ENCODE results near the gene DEPDC1B.
A peak's percentile ranks its signal among the peaks of the same experiment; 100 is the strongest.
"Not testable (repeated sequence)": the region's sequence is repeated elsewhere in the genome, so short reads cannot be mapped to it uniquely, and the experiment has no call there.

Gene DEPDC1B
- 0.53 to 2.3 (median 1.1) reads per million in 4 experiments for total RNA-seq

- DNase-seq, result peak; percentile 66
Observed at GRCh38 chr5:60699609-60700415, at the start of gene DEPDC1B. Gene DEPDC1B (minus strand): TSS chr5:60700166. CDS start chr5:60700093, 73 bp downstream.

DNA sequence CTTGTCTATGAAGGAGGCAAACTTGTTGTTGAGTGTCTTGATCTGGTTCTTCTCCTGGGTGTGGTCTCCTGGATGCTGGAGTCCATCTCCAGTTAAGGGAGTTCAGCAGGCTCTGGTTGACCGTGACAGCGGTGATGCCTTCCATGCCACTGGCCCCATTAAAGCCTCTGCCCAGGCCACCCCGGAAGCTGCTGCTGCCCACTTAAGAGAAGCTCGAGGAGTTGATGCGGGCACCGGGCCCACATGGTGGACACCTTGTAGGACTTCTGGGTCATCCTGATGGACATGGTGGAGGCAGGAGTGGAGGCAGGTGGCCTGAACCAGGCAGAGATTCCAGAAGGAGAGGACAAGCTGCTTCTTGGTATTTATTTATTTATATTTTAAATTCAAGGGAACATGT is 44.7 kb upstream of the DEPDC1B start:
- no peak for DNase-seq

GRCh38 chr5:60743511-60744314 is 43.7 kb upstream of the DEPDC1B start:
- DNase-seq, result no peak

GRCh38 chr5:60740322-60740721 is 40.4 kb upstream of the DEPDC1B start:
- no peak for DNase-seq

GRCh38 chr5:60738933-60739332 is 39.0 kb upstream of the DEPDC1B start:
- DNase-seq, result no peak

DNA sequence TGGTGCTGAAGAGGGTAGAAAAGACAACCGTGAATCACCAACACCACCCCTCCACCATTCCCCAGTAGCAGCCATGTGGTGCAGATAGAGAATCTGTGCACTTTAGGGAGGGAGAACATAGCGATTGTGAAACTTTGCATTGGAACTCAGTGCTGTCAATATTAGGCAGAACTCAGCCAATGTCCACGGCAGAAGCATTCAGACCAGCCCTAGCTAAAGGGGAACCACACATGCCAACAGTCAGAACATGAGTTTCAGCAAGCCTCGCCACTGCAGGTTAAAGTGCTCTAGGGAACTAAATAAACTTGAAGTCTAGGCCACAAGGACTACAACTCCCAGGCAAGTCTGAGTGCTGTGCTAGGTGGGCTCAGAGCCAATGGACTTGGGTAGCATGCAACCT is 38.5 kb upstream of the DEPDC1B start:
- no peak for DNase-seq

GRCh38 chr5:60730858-60731257 is 30.9 kb upstream of the DEPDC1B start:
- not testable (repeated sequence) for DNase-seq

DNA sequence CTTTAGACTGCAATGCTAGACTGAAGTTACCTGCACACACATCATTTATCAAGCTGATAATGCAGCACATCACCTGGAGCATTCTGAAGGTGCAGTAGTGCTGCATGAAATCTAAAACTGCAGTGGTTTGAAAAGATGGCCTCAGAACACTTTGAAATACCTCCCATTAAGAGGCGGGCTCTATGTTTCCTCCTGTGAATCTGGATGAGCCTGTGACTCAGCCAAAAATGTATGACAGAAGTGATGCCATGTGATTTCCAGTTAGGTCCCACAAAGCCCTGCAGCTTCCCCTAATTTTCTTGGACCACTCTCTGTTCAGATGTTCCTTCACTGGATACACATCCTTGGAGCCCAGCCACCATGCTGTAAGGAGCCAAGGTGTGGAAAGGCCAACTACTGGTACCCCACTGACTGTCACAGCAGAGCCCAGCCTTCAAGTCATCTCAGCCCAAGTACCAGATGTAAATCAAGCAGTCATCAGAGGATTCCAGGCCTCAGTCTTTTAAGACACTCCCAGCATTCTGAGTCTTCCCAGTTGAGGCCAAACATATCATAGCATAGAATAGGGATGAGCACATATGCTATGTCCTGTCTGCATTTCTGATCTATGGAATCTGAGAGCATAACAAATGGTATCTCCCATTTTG is 27.2 kb upstream of the DEPDC1B start:
- no peak for DNase-seq

DNA sequence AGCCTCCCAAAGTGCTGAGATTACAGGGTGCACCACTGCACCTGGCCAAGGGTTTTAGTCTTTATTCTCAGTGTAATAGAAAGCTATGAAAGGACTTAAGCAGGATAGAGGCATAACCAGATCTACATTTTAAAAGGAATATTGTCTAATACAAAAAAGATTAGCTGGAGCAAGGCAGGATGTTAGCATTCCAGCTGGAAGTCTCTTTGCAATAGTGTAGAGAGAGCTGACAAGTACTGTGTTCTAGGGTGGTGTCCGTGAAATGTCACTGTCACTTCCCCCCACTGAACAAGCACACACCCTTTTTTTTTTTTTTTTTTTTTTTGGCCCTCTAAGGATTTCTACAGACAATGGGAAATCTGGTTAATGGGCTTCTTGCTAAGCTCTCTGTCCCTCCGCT is 24.2 kb upstream of the DEPDC1B start:
- no peak for DNase-seq

DNA sequence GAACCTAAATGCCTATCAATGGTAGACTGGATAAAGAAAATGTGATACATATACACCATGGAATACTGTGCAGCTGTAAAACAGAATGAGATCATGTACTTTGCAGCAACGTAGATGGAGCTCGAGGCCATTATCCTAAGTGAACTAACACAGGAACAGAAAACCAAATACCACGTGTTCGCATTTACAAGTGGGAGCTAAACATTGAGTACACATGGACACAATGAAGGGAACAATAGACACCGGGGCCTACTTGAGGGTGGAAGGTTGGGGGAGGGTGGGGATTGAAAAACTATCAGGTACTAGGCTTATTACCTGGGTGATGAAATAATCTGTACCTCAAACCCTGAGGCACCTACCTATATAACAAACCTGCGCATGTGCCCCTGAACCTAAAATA is 22.4 kb upstream of the DEPDC1B start:
- DNase-seq, result no peak

DNA sequence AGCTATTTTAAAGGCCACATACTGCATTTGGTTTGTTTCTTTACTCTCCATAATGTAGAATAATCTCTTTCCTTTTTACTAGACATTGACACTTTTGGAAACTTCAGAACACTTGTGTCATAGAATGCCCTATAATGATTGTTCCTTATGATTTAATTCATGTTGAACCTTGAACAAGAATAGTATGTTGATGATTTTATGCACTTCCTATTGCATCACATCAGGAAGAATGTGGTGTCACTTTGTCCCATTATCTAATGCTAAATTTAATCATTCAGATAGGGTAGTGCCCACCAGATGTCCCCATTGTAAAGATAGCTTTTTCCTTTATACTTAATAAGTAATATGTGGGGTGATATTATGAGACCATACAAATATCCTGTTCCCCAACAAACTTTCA is 19.4 kb upstream of the DEPDC1B start:
- no peak for DNase-seq

DNA sequence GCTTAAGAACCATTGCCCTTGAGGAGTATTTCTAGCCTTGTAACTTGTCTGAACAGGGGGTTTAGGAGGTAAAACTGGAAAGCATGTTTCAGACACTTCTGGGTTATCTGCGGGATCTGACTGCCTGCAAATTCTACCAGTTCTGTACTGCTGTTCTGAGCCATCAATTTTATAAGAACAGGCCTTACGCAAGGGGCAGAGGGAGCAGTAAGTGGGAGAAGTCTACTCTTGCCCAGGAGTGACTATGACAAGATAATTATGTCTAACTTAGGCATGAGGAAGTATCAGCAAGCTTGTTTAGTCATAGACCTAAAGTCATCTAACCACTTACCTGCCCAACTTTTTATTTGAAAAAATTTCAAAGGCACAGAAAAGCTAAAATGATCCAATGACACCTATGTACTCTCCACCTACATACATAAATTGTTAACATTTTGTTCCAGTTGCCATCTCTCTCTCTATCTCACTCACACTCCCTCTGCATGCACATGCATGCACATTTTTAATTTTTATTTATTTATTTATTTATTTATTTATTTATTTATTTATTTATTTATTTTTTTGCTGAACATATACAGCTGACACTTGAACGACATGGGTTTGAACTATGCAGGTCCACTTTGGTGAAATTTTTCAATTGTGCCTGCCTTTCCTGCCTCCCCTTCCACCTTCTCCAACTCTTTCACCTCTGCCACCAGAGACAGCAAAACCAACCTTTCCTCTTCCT is 18.4 kb upstream of the DEPDC1B start:
- no peak for DNase-seq

DNA sequence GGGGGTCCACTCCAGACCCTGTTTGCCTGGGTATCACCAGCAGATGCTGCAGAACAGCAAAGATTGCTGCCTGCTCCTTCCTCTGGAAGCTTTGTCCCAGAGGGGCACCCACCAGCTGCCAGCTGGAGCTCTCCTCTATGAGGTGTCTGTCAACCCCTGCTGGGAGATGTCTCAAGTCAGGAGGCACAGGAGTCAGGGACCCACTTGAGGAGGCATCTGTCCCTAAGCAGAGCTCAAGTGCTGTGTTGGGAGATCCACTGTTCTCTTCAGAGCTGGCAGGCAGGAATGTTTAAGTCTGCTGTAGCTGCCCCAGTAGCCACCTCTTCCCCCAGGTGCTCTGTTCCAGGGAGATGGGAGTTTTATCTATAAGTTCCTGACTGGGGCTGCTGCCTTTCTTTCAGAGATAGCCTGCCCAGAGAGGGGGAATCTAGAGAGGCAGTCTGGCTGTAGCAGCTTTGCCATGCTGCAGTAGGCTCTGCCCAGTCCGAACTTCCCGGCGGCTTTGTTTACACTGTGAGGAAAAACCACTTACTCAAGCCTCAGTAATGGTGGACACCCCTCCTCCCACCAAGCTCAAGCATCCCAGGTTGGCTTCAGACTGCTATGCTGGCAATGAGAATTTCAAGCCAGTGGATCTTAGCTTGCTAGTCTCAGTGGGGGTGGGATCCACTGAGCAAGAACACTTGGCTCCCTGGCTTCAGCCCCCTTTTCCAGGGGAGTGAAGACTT is 15.4 kb upstream of the DEPDC1B start:
- DNase-seq, result not testable (repeated sequence)

DNA sequence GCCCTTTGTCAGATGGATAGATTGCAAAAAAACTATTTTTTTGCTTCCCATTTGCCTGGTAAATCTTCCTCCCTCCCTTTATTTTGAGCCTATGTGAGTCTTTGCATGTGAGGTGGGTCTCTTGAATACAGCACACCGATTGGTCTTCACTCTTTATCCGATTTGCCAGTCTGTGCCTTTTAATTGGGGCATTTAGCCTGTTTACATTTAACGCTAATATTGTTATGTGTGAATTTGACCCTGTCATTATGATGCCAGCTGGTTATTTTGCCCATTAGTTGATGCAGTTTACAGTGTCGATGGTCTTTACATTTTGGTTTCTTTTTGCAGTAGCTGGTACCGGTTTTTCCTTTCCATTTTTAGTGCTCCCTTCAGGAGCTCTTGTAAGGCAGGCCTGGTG is 13.0 kb upstream of the DEPDC1B start:
- no peak for DNase-seq

DNA sequence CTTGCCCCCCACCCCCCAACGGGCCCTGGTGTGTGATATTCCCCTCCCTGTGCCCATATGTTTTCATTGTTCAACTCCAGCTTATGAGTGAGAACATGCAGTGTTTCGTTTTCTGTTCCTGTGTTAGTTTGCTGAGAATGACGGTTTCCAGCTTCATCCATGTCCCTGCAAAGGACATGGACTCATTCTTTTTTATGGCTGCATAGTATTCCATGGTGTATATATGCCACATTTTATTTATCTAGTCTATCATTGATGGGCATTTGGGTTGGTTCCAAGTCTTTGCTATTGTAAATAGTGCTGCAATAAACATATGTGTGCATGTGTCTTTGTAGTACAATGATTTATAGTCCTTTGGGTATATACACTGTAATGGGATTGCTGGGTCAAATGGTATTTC is 11.9 kb upstream of the DEPDC1B start:
- not testable (repeated sequence) for DNase-seq

GRCh38 chr5:60710362-60710761 is 10.4 kb upstream of the DEPDC1B start:
- no peak for DNase-seq

DNA sequence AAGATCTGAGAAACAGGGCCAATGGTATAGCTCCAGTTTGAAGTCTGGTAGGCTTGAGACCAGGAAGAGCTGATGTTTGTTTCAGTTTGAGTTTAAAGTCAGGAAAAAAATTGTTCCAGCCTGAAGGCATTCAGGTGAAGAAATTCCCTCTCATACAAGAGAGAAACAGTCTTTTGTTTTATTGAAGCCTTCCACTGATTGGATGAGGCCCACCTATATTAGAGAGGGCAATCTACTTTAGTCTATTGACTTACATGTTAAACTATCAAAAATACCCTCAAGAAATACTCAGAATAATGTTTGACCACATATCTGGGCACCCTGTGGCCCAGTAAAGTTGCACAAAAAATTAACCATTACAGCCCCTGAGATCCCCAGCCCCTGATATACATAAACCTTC is 5.2 kb upstream of the DEPDC1B start:
- DNase-seq, result no peak

GRCh38 chr5:60703944-60704343 is 4.0 kb upstream of the DEPDC1B start:
- DNase-seq, result no peak

- DNase-seq, result no peak
Observed at GRCh38 chr5:60701321-60701968, 1.5 kb upstream of the DEPDC1B start.

DNA sequence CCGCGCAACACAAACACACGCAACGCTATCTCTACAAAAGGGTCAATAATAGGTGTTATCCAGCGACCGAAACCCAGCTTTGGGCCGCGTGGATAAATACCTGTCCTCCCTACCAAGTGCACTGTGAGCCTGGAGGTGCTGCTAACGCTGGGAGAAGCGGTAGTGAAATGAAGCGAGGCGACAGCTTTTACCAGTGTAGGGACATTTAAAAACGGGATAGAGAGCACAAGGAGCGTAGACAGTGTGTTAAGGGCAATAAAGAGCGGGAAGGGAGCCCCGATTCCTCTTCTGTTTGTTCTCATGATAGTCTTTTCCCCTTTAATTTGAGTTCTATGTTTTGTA is 421 bp upstream of the DEPDC1B start:
- DNase-seq, result no peak

GRCh38 chr5:60699288-60699608 is 718 bp downstream of the DEPDC1B start:
- no peak for DNase-seq

GRCh38 chr5:60698336-60698735 is 1.6 kb downstream of the DEPDC1B start:
- DNase-seq, result no peak

All from effector CD8-positive, alpha-beta T cell (primary cell).